NCI-H526 treated with DMSO at 0.1 percent for 48 hours (cell line): Measurements from ENCODE around the gene AGBL5.
"Not testable (repeated sequence)": the region's sequence is repeated elsewhere in the genome, so short reads cannot be mapped to it uniquely, and the experiment has no call there.

ENCODE experiments used
- DNase-seq: peaks from one replicate; lab custom pipeline; 2025; lab: John Stamatoyannopoulos, UW

The AGBL5 gene

DNA sequence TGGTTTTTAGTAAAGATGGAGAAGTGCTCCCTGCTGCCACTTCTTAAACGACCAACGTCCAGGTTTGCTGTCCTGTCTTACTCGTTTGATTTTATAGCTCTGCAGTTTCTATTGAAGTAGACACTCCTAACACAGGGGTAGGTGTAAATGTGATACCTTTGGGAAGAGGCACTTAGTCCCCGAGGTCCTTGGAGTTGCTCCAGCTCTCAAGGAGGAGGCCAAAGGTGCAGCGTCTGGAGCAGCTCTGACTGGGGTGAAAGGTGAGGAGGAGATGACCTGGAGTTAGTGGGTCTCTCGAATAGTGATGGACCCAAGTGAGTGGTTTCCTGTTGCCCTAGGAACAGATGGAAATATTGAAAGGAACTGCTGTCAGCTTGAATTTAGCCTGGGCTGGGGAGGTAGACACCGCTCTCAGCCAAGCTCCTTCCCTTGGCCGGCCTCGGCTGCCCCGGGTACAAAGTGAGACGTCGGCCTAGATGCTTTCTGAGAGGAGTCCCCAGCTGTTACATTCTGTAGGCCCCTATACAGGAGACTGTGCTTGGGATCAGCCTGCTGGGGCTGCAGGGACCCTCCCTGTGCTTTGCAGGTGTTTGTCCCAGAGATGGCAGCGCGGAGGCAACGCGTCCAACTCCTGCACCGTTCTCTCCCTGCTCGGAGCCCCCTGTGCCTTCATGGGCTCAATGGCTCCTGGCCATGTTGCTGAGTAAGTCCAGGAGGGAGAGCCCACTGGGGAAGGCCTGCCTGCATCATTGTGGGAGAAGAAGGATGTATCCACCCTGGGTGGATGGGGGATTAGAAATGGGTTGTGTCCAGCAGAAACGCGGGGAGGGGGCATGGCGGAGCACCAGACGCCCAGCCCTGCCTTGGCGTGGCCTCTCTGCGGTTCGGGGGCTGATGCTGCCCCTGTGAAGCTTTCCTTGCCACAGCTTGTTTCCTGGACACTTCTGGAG, 40.6 kb downstream of the AGBL5 start:
- DNase-seq, result no peak

DNA sequence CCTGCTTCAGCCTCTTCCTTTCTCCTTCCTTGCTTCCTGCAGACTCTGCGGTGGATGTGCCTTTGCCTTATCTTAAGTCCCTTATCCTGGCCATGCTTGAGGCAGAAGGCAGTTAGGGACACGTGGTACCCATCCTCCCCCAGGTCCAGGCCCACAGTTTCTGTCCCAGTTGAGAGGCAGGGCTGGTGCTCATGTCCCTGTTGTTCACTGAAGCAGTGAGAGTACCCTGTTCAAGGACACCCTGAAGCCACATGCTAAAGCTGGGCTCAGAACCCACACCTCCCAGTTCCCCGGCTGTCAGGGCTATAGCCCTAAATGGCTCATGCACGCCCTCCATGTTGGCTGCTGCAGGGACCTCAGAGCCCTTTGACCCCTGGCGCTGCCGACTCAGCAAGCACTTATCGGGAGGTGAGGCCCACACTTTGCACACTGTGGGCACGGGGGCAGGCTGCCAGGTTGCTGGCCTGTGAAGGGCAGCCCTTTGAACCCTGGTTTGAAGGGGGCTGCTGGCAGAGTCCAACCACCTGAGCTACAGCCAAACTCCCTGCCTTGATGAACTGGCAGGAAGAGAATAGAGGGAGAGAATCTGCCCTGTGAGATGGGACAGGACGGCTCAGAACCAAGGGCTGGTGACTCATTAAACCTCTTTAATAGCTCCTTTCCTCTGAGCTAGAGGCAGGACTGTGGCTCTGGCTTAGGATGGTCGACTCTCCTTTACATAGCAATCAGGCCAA, 41.4 kb downstream of the AGBL5 start:
- no peak for DNase-seq

- DNase-seq, result no peak
Measured at GRCh38 chr2:27093430-27094352, 42.2 kb downstream of the AGBL5 start.

DNA sequence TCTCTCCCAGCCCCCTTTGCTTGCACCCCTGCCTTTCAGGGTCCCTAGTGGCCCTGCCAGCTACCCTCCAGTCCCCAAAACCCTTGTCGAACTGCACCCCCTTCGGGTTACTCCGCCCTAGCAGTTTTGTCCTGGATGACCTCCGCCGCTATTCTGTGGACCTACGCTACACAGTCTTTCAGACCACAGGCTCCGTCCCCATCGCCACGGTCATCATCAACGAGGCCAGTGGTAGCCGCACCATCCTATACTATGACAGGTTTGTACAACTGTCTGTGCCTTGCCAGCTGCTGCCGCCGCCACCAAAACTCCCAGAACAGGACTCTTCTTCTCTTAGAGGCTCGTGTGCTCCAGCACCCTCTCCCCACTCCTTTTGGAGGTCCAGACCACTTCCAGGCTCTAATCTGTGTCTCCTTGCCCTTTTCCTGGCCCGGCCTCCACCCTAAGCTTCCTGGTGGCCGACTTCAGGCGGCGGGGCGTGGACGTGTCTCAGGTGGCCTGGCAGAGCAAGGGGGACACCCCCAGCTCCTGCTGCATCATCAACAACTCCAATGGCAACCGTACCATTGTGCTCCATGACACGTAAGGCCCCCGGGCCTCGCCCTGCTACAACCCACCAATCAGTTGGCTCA, 43.0 kb downstream of the AGBL5 start:
- DNase-seq, result no peak

GRCh38 chr2:27095427-27095744, 43.9 kb downstream of the AGBL5 start:
- no peak for DNase-seq

GRCh38 chr2:27095745-27096651, 44.5 kb downstream of the AGBL5 start:
- peak; percentile 16 for DNase-seq

GRCh38 chr2:27096748-27097297, 45.4 kb downstream of the AGBL5 start:
- no peak for DNase-seq

DNA sequence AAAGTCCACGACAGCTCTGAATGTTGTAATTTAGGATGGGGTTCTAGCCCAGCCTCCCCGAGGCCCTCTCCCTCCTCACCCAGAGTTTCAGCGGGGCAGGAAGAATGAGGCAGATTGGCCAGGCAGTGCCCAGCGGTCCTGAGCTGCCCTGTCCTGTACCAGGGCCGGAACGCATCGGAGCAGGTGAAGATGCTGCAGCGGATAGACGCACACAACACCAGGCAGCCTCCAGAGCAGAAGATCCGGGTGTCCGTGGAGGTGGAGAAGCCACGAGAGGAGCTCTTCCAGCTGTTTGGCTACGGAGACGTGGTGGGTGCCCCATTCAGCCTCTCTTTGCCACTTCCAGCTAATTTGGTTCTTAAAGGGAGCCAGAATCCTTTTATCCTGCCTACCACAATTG, 45.9 kb downstream of the AGBL5 start:
- DNase-seq, result no peak

GRCh38 chr2:27099334-27099955, 48.0 kb downstream of the AGBL5 start:
- no peak for DNase-seq

DNA sequence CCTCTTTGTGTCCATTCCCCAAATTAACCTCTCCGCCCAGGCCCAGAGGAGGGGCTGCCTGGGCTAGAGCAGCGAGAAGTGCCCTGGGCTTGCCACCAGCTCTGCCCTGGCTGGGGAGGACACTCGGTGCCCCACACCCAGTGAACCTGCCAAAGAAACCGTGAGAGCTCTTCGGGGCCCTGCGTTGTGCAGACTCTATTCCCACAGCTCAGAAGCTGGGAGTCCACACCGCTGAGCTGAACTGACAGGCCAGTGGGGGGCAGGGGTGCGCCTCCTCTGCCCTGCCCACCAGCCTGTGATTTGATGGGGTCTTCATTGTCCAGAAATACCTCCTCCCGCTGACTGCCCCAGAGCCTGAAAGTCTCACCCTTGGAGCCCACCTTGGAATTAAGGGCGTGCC, 48.6 kb downstream of the AGBL5 start:
- DNase-seq, result no peak

DNA sequence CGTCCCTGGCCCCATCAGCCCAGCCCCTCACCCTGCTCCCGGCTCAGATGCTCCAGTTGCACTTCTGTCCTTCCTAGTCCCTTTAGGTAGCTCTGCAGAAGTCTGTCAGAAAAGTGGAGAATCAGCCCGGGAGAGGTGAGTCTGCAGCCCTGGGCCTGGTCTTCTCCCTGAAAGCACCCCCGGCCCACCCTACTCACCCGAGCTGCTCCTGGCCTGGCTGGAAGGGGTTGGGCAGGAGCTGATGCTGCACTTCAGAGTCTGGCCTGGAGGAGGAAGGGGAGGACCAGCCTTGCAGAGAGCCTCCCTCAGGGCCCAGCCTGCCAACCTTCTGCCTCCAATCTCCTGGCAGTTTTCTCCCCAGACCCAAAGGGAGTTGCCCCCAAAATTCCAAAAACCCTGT, 50.9 kb downstream of the AGBL5 start:
- no peak for DNase-seq

GRCh38 chr2:27105981-27106380, 54.5 kb downstream of the AGBL5 start:
- DNase-seq, result no peak

DNA sequence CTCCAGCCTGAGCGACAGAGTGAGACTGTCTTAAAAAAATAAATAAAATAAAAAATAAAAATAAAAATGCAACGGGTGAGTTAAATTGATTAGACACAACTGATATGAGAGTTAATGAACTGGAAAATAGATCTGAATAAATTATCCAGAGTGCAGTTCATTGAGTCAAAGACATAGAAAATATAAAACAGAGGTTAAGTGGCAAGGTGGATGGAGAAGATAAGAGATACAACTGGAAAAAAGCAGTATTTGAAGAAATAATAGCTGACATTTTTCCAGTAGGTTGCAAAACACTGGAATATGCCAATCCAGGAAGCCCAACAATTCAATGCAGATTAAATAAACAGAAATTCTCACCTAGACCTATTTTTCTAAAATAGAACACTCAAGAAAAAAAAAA, 56.8 kb downstream of the AGBL5 start:
- no peak for DNase-seq

DNA sequence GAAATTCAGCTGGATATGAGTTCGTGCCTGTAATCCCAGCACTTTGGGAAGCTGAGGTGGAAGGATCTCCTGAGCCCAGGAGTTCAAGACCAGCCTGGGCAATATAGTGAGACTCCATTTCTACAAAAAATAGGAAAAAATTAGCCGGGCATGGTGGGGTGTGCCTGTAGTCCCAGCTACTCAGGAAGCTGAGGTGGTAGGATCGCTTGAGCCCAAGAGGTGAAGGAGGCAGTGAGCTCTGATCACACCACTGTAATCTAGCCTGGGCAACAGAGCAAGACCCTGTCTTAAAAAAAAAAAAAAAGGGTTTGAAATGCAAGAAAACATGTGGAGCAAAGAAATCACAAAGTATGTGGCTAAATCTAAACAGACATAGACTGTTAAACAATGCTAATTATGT, 57.6 kb downstream of the AGBL5 start:
- DNase-seq, result no peak

DNA sequence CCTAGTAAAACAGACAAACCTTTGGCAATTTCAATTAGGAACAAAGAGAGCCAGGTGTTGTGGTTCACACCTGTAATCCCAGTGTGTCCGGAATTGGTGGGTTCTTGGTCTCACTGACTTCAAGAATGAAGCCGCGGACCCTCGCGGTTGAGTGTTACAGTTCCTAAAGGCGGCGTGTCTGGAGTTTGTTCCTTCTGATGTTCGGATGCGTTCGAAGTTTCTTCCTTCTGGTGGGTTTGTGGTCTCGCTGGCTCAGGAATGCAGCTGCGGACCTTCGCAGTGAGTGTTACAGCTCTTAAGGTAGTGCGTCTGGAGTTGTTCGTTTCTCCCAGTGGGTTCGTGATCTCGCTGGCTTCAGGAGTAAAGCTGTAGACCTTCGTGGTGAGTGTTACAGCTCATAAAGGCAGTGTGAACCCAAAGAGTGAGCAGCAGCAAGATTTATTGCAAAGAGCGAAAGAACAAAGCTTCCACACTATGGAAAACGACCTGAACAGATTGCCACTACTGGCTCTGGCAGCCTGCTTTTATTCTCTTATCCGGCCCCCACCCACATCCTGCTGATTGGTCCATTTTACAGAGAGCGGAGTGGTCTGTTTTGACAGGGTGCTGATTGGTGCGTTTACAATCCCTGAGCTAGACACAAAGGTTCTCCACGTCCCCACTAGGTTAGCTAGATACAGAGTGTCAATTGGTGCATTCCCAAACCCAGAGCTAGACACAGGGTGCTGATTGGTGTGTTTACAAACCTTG, 59.3 kb downstream of the AGBL5 start:
- DNase-seq, result not testable (repeated sequence)

- DNase-seq, result not testable (repeated sequence)
Measured at GRCh38 chr2:27111392-27112078, 60.1 kb downstream of the AGBL5 start.

DNA sequence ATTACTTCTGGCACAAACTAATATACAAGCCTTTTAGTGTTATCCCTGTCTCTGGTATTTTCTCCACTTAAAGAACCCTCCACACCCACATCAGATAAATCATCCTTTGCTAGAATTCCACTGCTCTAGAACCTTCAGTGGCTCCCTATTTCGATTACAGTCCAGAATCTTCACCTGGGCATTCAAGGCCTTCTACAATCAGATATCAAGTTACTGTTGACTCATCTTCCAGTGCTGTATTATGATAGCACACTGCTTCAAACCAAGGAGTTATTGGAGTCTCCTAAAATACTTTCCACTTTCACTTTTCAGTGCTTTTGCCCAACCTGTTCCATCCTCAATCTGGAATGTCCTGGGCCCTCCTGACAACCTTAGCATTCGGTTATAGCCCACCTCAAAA, 64.1 kb downstream of the AGBL5 start:
- no peak for DNase-seq

DNA sequence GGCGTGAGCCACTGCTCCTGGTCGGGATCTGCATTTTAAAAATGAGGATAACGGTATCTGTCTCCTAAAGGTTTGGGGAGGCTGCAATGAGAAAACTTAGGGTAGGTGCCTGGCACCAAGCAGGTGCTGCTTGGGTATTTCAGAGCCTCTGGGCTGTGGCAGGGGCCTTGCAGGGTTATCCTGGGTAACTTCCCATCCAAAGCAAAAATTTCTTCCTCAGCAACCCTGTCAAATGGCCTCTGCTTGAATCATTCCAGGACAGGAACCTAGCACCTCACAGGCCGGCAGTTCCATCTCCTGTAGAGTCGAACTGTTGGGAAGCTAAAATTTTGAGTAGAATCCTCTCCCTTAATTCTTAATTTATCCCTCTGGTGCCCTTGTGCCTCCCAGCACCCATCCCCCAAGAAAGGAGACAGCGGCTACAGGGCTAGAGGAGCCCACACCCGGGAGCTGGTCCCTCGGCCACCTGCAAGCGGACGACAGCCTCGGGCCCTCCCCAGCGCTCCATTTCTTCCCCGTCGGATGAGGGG, 66.6 kb downstream of the AGBL5 start:
- DNase-seq, result no peak
